ENCODE results near the gene ARID4B. TPM values are rescaled to one million over a fixed set of nuclear protein-coding genes. Genes with fewer than 3 reads are reported as not detected.

The ARID4B gene
- total RNA-seq, 1 experiment from 2014 or later = 17.6 TPM

DNA sequence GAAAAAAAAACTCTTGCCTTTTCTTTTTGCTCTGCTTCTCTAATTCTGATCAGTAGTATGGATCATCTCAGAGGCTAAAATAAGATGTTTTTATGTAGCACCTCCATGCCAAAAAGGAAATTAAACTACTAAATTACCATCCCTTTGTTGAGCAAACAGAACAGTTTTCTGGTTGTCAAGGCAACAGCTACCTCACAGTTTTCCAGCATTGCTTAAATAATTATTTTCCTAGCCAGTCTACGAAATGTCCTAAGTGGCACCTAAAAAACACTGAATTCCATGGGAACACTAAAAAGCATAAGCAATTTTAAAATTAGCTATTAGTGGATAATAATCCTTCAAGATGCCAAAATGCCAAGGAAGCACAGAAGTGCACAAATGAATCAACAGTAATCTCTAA is 61.7 kb downstream of the ARID4B start:
- no TSS peak for BruUV-seq (replicated peaks)
- Histone ChIP-seq H3K9me3 (ENCODE audit: low read depth, low read length, poor library complexity, severe bottlenecking) (no peaks in the 10 kb centered on the region), H3K27ac (ENCODE audit: low read depth, low read length, poor library complexity, severe bottlenecking) (no peak overlapping the region), H3K27me3 (replicated peaks; ENCODE audit: insufficient read depth, low read depth, low read length, poor library complexity) (no peaks in the 10 kb centered on the region), H3K36me3 (ENCODE audit: insufficient read depth, low read length, poor library complexity, severe bottlenecking) (no peaks in the 10 kb centered on the region), H3K4me1 (ENCODE audit: insufficient read depth, low read length, poor library complexity, severe bottlenecking) (peaks cover 8% of the 10 kb centered on the region), H3K4me3 (ENCODE audit: low read depth, low read length, poor library complexity, severe bottlenecking) (no peak overlapping the region)
- ChIA-PET CTCF (no interaction called here), POLR2A (ENCODE audit: low non-redundant PET) (no interaction called here)
- no peak for TF ChIP-seq CTCF (conservative IDR thresholded peaks at IDR 0.05; ENCODE audit: low read depth, low read length)
- no peak for TF ChIP-seq EZH2 (IDR thresholded peaks at IDR 0.05; ENCODE audit: borderline replicate concordance, low read depth, low read length, poor library complexity, severe bottlenecking)
- no peak for DNase-seq (ENCODE audit: low spot score)
- intact Hi-C loops (cut with micrococcal nuclease; ENCODE audit: unreplicated experiment) = no loop called here

DNA sequence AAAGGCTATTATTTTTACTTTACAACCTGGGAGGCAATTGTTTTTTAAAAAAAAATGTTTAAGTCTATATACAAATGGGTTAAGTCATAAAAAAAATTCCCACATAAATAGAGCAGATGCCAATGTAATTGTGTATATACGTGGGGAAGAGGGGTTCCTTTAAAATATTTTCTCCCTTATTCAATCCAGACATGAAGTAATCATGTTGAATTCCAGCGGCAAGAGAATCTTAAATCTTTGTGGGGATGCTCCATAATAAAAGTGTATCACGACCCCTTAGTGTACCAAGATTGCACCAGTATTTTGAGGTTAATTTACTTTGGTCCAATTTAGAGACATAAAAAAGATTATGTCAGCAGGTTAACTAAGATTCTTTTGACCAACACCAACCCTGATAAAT is 62.1 kb downstream of the ARID4B start:
- no peak for DNase-seq (ENCODE audit: low spot score)
- TF ChIP-seq CTCF (conservative IDR thresholded peaks at IDR 0.05; ENCODE audit: low read depth, low read length) (no peak), EZH2 (IDR thresholded peaks at IDR 0.05; ENCODE audit: borderline replicate concordance, low read depth, low read length, poor library complexity, severe bottlenecking) (no peak)
- CTCF ChIA-PET = no interaction called here
- Histone ChIP-seq H3K9me3 (ENCODE audit: low read depth, low read length, poor library complexity, severe bottlenecking) (no peaks in the 10 kb centered on the region), H3K36me3 (ENCODE audit: insufficient read depth, low read length, poor library complexity, severe bottlenecking) (no peaks in the 10 kb centered on the region), H3K4me3 (ENCODE audit: low read depth, low read length, poor library complexity, severe bottlenecking) (no peak overlapping the region), H3K4me1 (ENCODE audit: insufficient read depth, low read length, poor library complexity, severe bottlenecking) (peaks cover 8% of the 10 kb centered on the region), H3K27me3 (replicated peaks; ENCODE audit: insufficient read depth, low read depth, low read length, poor library complexity) (no peaks in the 10 kb centered on the region), H3K27ac (ENCODE audit: low read depth, low read length, poor library complexity, severe bottlenecking) (no peak overlapping the region)
- POLR2A ChIA-PET (ENCODE audit: low non-redundant PET) = no interaction called here
- BruUV-seq (replicated peaks) = no TSS peak
- intact Hi-C loops (cut with micrococcal nuclease; ENCODE audit: unreplicated experiment) = no loop called here

- no peak overlapping the region for H3K27ac ChIP-seq (ENCODE audit: low read depth, low read length, poor library complexity, severe bottlenecking)
- no peaks in the 10 kb centered on the region for H3K9me3 ChIP-seq (ENCODE audit: low read depth, low read length, poor library complexity, severe bottlenecking)
- ChIA-PET CTCF (no interaction called here), POLR2A (ENCODE audit: low non-redundant PET) (no interaction called here)
- intact Hi-C loops (cut with micrococcal nuclease; ENCODE audit: unreplicated experiment) = no loop called here
- DNase-seq (ENCODE audit: low spot score) = no peak
- H3K36me3 ChIP-seq (ENCODE audit: insufficient read depth, low read length, poor library complexity, severe bottlenecking) = no peaks in the 10 kb centered on the region
- no peaks in the 10 kb centered on the region for H3K27me3 ChIP-seq (replicated peaks; ENCODE audit: insufficient read depth, low read depth, low read length, poor library complexity)
- BruUV-seq (replicated peaks) = no TSS peak
- peaks cover 20% of the 10 kb centered on the region for H3K4me1 ChIP-seq (ENCODE audit: insufficient read depth, low read length, poor library complexity, severe bottlenecking)
- no peak overlapping the region for H3K4me3 ChIP-seq (ENCODE audit: low read depth, low read length, poor library complexity, severe bottlenecking)
- TF ChIP-seq CTCF (conservative IDR thresholded peaks at IDR 0.05; ENCODE audit: low read depth, low read length) (no peak), EZH2 (IDR thresholded peaks at IDR 0.05; ENCODE audit: borderline replicate concordance, low read depth, low read length, poor library complexity, severe bottlenecking) (no peak)
Measured at GRCh38 chr1:235264327-235264726, 63.7 kb downstream of the ARID4B start.

All from A673 (cell line).